GM12878 (cell line): ENCODE measurements around the gene HSD11B1. TPM values are rescaled to one million over a fixed set of nuclear protein-coding genes. Genes with fewer than 3 reads are reported as not detected.

ENCODE experiments used
- CBFB ChIP-seq: IDR thresholded peaks from 2 replicates; pipeline ENCODE4 v1.6.1; 2016; ENCODE audit warnings: antibody characterized with exemption, low read depth
- EGR1 ChIP-seq, 2 experiments: IDR thresholded peaks; 1 replicate in 1 of 2; 2 replicates in 1 of 2; pipeline ENCODE4 v1.6.1; 2011 to 2012; ENCODE audit warnings: low read depth in 2 of 2, low read length in 2 of 2, borderline replicate concordance in 1 of 2, mild to moderate bottlenecking in 1 of 2, moderate library complexity in 1 of 2
- ETV6 ChIP-seq, 2 experiments: fragments of 450-650 bp in 1 of 2; IDR thresholded peaks in 1 of 2; conservative IDR thresholded peaks in 1 of 2; 2 replicates each; pipeline ENCODE4 v1.6.1; 2014; ENCODE audit warnings: antibody characterized with exemption in 1 of 2, borderline replicate concordance in 1 of 2, low read depth in 1 of 2, mild to moderate bottlenecking in 1 of 2, moderate library complexity in 1 of 2
- MTA3 ChIP-seq: IDR thresholded peaks from 2 replicates; pipeline ENCODE4 v1.6.1; 2012; ENCODE audit warnings: low read length, inconsistent platforms, borderline replicate concordance
- PAX5 ChIP-seq: IDR thresholded peaks from 2 replicates; pipeline ENCODE4 v1.6.1; 2011; ENCODE audit warnings: low read depth, low read length, borderline replicate concordance
- PML ChIP-seq: IDR thresholded peaks from 2 replicates; pipeline ENCODE4 v1.6.1; 2012; ENCODE audit warnings: low read length, inconsistent platforms
- polyA plus RNA-seq, 11 experiments: library from polyadenylated mRNA; depleted of rRNA in 4 of 11; unstranded in 6 of 11; stranded (reverse) in 5 of 11; fragments of >200 nt; fragmentation: Nextera tagmentation in 4 of 11; fragmentation: Illumina TruSeq in 1 of 11; extraction: Ambion mirVana in 4 of 11; extraction: Trizol in 1 of 11; gene quantifications; 1 replicate in 1 of 11; 2 replicates in 10 of 11; pipeline versions ENCODE4 v1.2.1 to v1.2.3, GENCODE V29; 2011 to 2016; ENCODE audit warnings: inconsistent platforms in 2 of 11, missing spikeins in 2 of 11, low read depth in 1 of 11
- total RNA-seq, 4 experiments: library from RNA; depleted of rRNA in 3 of 4; stranded (reverse); fragments of >200 nt in 3 of 4; fragmentation: Illumina TruSeq in 1 of 4; extraction: Trizol in 1 of 4; gene quantifications; 2 replicates each; pipeline versions ENCODE4 v1.2.1 to v1.2.3, GENCODE V29; 2013 to 2021
- TF ChIP-seq, protein P1 (sequence below): IDR thresholded peaks from 2 replicates; pipeline ENCODE4 v1.6.1; 2012; ENCODE audit warnings: improper control_type of control experiment, low read depth, low read length; ENCODE audit not compliant: insufficient replicate concordance
- TF ChIP-seq, protein P2 (sequence below): fragments of 450-650 bp; IDR thresholded peaks from 2 replicates; pipeline ENCODE4 v1.6.1; 2017; ENCODE audit warnings: mild to moderate bottlenecking
- TF ChIP-seq, protein P3 (sequence below): fragments of 450-650 bp; IDR thresholded peaks from 2 replicates; pipeline ENCODE4 v1.6.1; 2017; ENCODE audit warnings: low read depth, mild to moderate bottlenecking, moderate library complexity
- TF ChIP-seq, protein P4 (sequence below): fragments of 450-650 bp; IDR thresholded peaks from 2 replicates; pipeline ENCODE4 v1.6.1; 2016; ENCODE audit warnings: mild to moderate bottlenecking, moderate library complexity, borderline replicate concordance
- TF ChIP-seq, protein P5 (sequence below): fragments of 450-650 bp; IDR thresholded peaks from 2 replicates; pipeline ENCODE4 v1.6.1; 2017; ENCODE audit warnings: mild to moderate bottlenecking, low read depth, inconsistent platforms; ENCODE audit not compliant: poor library complexity, severe bottlenecking

Gene HSD11B1
- total and polyA plus RNA-seq, 10 of the 15 experiments (the other 5 are each of a cell fraction or from before 2014, with no cell fraction given) = 0.04 to 0.27 (median 0.15) TPM; not detected in 7

DNA sequence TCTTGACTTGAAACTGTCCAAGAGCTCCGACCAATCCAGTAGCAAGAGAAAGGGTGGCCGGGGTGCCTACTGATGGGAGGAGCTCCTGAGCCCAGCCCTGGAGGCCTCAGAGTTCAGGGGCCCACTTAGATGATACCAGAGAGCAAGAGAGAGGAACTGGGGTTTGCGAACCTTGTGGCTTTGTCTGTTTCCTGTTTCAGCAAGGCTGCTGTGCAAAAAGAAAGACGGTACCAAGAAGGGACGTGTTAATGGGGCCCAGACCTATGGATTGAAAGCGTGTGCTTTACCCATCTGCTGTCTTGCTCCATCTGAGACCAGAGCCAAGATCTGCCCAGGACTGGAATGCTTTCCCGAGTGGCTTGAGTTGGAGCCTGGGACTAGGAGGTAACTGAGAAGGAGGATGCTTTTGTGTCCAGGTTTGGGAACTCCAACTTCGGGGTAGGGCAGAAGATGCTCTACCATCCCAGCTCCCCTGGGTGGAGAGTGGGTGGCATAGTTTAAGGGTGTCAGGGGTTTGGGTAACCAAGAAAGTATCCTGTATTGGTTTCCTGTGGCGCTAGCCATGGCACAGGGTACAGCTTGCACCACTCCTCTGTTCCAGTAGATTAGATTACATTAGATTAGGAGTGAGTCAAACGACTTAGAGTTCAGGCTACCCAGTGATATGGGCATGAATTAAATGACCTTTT is 51.4 kb downstream of the HSD11B1 start, which contains the start of gene TRAF3IP3 (continued):
- TF ChIP-seq, protein P1, sequence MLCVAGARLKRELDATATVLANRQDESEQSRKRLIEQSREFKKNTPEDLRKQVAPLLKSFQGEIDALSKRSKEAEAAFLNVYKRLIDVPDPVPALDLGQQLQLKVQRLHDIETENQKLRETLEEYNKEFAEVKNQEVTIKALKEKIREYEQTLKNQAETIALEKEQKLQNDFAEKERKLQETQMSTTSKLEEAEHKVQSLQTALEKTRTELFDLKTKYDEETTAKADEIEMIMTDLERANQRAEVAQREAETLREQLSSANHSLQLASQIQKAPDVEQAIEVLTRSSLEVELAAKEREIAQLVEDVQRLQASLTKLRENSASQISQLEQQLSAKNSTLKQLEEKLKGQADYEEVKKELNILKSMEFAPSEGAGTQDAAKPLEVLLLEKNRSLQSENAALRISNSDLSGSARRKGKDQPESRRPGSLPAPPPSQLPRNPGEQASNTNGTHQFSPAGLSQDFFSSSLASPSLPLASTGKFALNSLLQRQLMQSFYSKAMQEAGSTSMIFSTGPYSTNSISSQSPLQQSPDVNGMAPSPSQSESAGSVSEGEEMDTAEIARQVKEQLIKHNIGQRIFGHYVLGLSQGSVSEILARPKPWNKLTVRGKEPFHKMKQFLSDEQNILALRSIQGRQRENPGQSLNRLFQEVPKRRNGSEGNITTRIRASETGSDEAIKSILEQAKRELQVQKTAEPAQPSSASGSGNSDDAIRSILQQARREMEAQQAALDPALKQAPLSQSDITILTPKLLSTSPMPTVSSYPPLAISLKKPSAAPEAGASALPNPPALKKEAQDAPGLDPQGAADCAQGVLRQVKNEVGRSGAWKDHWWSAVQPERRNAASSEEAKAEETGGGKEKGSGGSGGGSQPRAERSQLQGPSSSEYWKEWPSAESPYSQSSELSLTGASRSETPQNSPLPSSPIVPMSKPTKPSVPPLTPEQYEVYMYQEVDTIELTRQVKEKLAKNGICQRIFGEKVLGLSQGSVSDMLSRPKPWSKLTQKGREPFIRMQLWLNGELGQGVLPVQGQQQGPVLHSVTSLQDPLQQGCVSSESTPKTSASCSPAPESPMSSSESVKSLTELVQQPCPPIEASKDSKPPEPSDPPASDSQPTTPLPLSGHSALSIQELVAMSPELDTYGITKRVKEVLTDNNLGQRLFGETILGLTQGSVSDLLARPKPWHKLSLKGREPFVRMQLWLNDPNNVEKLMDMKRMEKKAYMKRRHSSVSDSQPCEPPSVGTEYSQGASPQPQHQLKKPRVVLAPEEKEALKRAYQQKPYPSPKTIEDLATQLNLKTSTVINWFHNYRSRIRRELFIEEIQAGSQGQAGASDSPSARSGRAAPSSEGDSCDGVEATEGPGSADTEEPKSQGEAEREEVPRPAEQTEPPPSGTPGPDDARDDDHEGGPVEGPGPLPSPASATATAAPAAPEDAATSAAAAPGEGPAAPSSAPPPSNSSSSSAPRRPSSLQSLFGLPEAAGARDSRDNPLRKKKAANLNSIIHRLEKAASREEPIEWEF = no peak
- peak; percentile 54; the same call in 1 of the 2 replicates for TF ChIP-seq PAX5
- TF ChIP-seq EGR1 (IDR thresholded peaks at IDR 0.05; ENCODE audit: borderline replicate concordance in 1 of 2, low read depth in 2 of 2, low read length in 2 of 2) = no peak
- TF ChIP-seq PML = peak; percentile 70
- TF ChIP-seq ETV6 (conservative IDR thresholded peaks at IDR 0.05 in 1 of 2, IDR thresholded peaks at IDR 0.05 in 1 of 2; ENCODE audit: borderline replicate concordance in 1 of 2, low read depth in 1 of 2) = peak in 1 of 2 experiments; percentile 97; a peak in 2 of 4 replicates
- TF ChIP-seq, protein P2, sequence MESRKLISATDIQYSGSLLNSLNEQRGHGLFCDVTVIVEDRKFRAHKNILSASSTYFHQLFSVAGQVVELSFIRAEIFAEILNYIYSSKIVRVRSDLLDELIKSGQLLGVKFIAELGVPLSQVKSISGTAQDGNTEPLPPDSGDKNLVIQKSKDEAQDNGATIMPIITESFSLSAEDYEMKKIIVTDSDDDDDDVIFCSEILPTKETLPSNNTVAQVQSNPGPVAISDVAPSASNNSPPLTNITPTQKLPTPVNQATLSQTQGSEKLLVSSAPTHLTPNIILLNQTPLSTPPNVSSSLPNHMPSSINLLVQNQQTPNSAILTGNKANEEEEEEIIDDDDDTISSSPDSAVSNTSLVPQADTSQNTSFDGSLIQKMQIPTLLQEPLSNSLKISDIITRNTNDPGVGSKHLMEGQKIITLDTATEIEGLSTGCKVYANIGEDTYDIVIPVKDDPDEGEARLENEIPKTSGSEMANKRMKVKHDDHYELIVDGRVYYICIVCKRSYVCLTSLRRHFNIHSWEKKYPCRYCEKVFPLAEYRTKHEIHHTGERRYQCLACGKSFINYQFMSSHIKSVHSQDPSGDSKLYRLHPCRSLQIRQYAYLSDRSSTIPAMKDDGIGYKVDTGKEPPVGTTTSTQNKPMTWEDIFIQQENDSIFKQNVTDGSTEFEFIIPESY = no peak
- TF ChIP-seq, protein P3, sequence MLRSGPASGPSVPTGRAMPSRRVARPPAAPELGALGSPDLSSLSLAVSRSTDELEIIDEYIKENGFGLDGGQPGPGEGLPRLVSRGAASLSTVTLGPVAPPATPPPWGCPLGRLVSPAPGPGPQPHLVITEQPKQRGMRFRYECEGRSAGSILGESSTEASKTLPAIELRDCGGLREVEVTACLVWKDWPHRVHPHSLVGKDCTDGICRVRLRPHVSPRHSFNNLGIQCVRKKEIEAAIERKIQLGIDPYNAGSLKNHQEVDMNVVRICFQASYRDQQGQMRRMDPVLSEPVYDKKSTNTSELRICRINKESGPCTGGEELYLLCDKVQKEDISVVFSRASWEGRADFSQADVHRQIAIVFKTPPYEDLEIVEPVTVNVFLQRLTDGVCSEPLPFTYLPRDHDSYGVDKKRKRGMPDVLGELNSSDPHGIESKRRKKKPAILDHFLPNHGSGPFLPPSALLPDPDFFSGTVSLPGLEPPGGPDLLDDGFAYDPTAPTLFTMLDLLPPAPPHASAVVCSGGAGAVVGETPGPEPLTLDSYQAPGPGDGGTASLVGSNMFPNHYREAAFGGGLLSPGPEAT = peak; percentile 28; the same call in 1 of the 2 replicates
- TF ChIP-seq CBFB = peak; percentile 93
- TF ChIP-seq MTA3 = peak; percentile 42; the same call in 1 of the 2 replicates
- TF ChIP-seq, protein P4, sequence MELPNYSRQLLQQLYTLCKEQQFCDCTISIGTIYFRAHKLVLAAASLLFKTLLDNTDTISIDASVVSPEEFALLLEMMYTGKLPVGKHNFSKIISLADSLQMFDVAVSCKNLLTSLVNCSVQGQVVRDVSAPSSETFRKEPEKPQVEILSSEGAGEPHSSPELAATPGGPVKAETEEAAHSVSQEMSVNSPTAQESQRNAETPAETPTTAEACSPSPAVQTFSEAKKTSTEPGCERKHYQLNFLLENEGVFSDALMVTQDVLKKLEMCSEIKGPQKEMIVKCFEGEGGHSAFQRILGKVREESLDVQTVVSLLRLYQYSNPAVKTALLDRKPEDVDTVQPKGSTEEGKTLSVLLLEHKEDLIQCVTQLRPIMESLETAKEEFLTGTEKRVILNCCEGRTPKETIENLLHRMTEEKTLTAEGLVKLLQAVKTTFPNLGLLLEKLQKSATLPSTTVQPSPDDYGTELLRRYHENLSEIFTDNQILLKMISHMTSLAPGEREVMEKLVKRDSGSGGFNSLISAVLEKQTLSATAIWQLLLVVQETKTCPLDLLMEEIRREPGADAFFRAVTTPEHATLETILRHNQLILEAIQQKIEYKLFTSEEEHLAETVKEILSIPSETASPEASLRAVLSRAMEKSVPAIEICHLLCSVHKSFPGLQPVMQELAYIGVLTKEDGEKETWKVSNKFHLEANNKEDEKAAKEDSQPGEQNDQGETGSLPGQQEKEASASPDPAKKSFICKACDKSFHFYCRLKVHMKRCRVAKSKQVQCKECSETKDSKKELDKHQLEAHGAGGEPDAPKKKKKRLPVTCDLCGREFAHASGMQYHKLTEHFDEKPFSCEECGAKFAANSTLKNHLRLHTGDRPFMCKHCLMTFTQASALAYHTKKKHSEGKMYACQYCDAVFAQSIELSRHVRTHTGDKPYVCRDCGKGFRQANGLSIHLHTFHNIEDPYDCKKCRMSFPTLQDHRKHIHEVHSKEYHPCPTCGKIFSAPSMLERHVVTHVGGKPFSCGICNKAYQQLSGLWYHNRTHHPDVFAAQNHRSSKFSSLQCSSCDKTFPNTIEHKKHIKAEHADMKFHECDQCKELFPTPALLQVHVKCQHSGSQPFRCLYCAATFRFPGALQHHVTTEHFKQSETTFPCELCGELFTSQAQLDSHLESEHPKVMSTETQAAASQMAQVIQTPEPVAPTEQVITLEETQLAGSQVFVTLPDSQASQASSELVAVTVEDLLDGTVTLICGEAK = 0 out of 2 replicates have a peak, but pooled peaks have one; percentile 11
- TF ChIP-seq, protein P5, sequence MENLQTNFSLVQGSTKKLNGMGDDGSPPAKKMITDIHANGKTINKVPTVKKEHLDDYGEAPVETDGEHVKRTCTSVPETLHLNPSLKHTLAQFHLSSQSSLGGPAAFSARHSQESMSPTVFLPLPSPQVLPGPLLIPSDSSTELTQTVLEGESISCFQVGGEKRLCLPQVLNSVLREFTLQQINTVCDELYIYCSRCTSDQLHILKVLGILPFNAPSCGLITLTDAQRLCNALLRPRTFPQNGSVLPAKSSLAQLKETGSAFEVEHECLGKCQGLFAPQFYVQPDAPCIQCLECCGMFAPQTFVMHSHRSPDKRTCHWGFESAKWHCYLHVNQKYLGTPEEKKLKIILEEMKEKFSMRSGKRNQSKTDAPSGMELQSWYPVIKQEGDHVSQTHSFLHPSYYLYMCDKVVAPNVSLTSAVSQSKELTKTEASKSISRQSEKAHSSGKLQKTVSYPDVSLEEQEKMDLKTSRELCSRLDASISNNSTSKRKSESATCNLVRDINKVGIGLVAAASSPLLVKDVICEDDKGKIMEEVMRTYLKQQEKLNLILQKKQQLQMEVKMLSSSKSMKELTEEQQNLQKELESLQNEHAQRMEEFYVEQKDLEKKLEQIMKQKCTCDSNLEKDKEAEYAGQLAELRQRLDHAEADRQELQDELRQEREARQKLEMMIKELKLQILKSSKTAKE = peak; percentile 50
